ENCODE measurements around the gene SPOCK1. TPM values are rescaled to one million over a fixed set of nuclear protein-coding genes. Genes with fewer than 3 reads are reported as not detected.

SPOCK1 gene
- total RNA-seq, 1 experiment from 2014 or later = 10.9 TPM

- Histone ChIP-seq H4K20me1 (ENCODE audit: control insufficient read depth, insufficient read depth, insufficient read length) (no peaks in the 10 kb centered on the region), H2BK12ac (ENCODE audit: insufficient read length, low read depth, low read length) (no peak overlapping the region), H3K9me3 (ENCODE audit: control insufficient read depth, low read depth, low read length) (no peaks in the 10 kb centered on the region), H2BK5ac (ENCODE audit: insufficient read length, low read length) (no peak overlapping the region), H2BK120ac (ENCODE audit: low read depth, low read length, poor library complexity, severe bottlenecking) (no peak overlapping the region), H3K27ac (ENCODE audit: insufficient read length, low read depth, low read length) (no peak overlapping the region), H2AK5ac (ENCODE audit: insufficient read length, low read length) (no peak overlapping the region), H4K5ac (ENCODE audit: insufficient read length, low read depth, low read length) (no peak overlapping the region), H2BK15ac (ENCODE audit: low read depth, low read length) (no peak overlapping the region), H3K9ac (ENCODE audit: extremely low read depth, insufficient read length, low read length) (no peak overlapping the region), H2AFZ (ENCODE audit: low read length) (no peak overlapping the region), H3K27me3 (ENCODE audit: insufficient read depth, low read length) (no peaks in the 10 kb centered on the region), H3K18ac (ENCODE audit: insufficient read length, low read depth, low read length) (no peak overlapping the region), H3K14ac (ENCODE audit: insufficient read depth, low read length) (no peak overlapping the region), H3K79me1 (ENCODE audit: insufficient read depth, low read depth, low read length, poor library complexity, severe bottlenecking) (no peaks in the 10 kb centered on the region), H3K23ac (ENCODE audit: insufficient read length, low read depth, low read length) (no peak overlapping the region), H3K79me2 (ENCODE audit: insufficient read depth, low read length) (no peaks in the 10 kb centered on the region), H3K56ac (ENCODE audit: insufficient read length, low read depth, low read length) (no peak overlapping the region), H3K4me1 (ENCODE audit: insufficient read depth, low read length) (0 out of 2 replicates have a peak, but pooled peaks cover 2% of the 10 kb centered on the region), H3K23me2 (ENCODE audit: insufficient read length, low read depth, low read length, poor library complexity, severe bottlenecking) (no peaks in the 10 kb centered on the region), H4K91ac (ENCODE audit: insufficient read length, low read depth, low read length) (no peak overlapping the region), H2BK20ac (ENCODE audit: low read depth, low read length, poor library complexity, severe bottlenecking) (no peak overlapping the region), H3K4me2 (ENCODE audit: insufficient read depth, insufficient read length, low read length) (no peak overlapping the region), H3T11ph (ENCODE audit: low read length) (no peak overlapping the region), H3K4ac (ENCODE audit: low read depth, low read length) (no peak overlapping the region), H4K8ac (replicated peaks; ENCODE audit: insufficient read length, low read depth, low read length) (no peak overlapping the region)
- peaks cover 9 to 11% of the 10 kb centered on the region in 2 experiments; a peak in 3 of 4 replicates for H3K4me1 Mint-ChIP-seq
- no peak overlapping the region for H3K4me3 Mint-ChIP-seq
- no peaks in the 10 kb centered on the region for H3K27me3 Mint-ChIP-seq (ENCODE audit: low read depth)
- DNase-seq = no peak
- H3K36me3 Mint-ChIP-seq (ENCODE audit: insufficient read depth in 1 of 3, low read depth in 3 of 3) = no peaks in the 10 kb centered on the region
- H3K9me3 Mint-ChIP-seq = no peaks in the 10 kb centered on the region
- no CpG with 5 or more reads among the region's 4 CpGs for WGBS (ENCODE audit: extremely low coverage, insufficient read length, low lambda C conversion rate)
- no peak for TF ChIP-seq CTCF (conservative IDR thresholded peaks at IDR 0.05)
- H3K27ac Mint-ChIP-seq = no peak overlapping the region
Observed at GRCh38 chr5:137333475-137333874, 165.7 kb downstream of the SPOCK1 start.

All from H9 (cell line).